OCI-LY1 (cell line): ENCODE results near the gene MLXIP.

Source experiments
- H2AFZ ChIP-seq: fragments of 200-600 bp; sonication (generic), shearing (Covaris generic); 2 replicates; pipeline ENCODE4 v1.6.0; 2014; ENCODE audit warnings: antibody characterized with exemption, mild to moderate bottlenecking, low read length
- H3F3A ChIP-seq: fragments of 200-600 bp; sonication (generic), shearing (Covaris generic); 2 replicates; pipeline ENCODE4 v1.6.0; 2014; ENCODE audit warnings: mild to moderate bottlenecking, antibody characterized with exemption, low read length, moderate library complexity; ENCODE audit not compliant: insufficient read depth
- H3K27ac ChIP-seq: fragments of 200-600 bp; sonication (generic); 2 replicates; pipeline ENCODE4 v1.5.1; 2014; ENCODE audit warnings: low read length, mixed run types, mild to moderate bottlenecking, low read depth; ENCODE audit not compliant: poor library complexity, severe bottlenecking
- H3K27me3 ChIP-seq: fragments of 200-600 bp; sonication (generic); 2 replicates; pipeline ENCODE4 v1.6.0; 2014; ENCODE audit warnings: antibody characterized with exemption, mild to moderate bottlenecking, low read length, moderate library complexity; ENCODE audit not compliant: insufficient read depth
- H3K36me3 ChIP-seq: fragments of 200-600 bp; sonication (generic); 2 replicates; pipeline ENCODE4 v1.6.1; 2014; ENCODE audit warnings: mild to moderate bottlenecking, antibody characterized with exemption, low read length, moderate library complexity, mixed read lengths; ENCODE audit not compliant: insufficient read depth
- H3K4me1 ChIP-seq: fragments of 200-600 bp; sonication (generic); 2 replicates; pipeline ENCODE4 v1.5.1; 2014; ENCODE audit warnings: mild to moderate bottlenecking, low read length, moderate library complexity; ENCODE audit not compliant: insufficient read depth, severe bottlenecking
- H3K4me2 ChIP-seq: fragments of 200-600 bp; sonication (generic), shearing (Covaris generic); 2 replicates; pipeline ENCODE4 v1.6.1; 2014; ENCODE audit warnings: low read length
- H3K4me3 ChIP-seq: fragments of 200-600 bp; sonication (generic); 2 replicates; pipeline ENCODE4 v1.5.1; 2014; ENCODE audit warnings: low read length, low read depth, mild to moderate bottlenecking, mixed read lengths; ENCODE audit not compliant: poor library complexity, severe bottlenecking
- H3K79me2 ChIP-seq: fragments of 200-600 bp; shearing (Covaris generic); 2 replicates; pipeline ENCODE4 v1.6.1; 2016; ENCODE audit warnings: mixed run types, low read length, mixed read lengths; ENCODE audit not compliant: insufficient read depth
- H3K9ac ChIP-seq: fragments of 200-600 bp; sonication (generic), shearing (Covaris generic); 2 replicates; pipeline ENCODE4 v1.6.1; 2014; ENCODE audit warnings: mild to moderate bottlenecking, low read length, mixed read lengths
- H3K9me2 ChIP-seq: fragments of 200-600 bp; sonication (generic), shearing (Covaris generic); 2 replicates; pipeline ENCODE4 v1.6.1; 2014; ENCODE audit warnings: low read depth, mild to moderate bottlenecking, low read length, mixed read lengths
- H3K9me3 ChIP-seq: fragments of 200-600 bp; shearing (Covaris generic); 2 replicates; pipeline ENCODE4 v1.6.1; 2014; ENCODE audit warnings: low read length, mixed read lengths
- H4K20me1 ChIP-seq: fragments of 200-600 bp; sonication (generic), shearing (Covaris generic); 2 replicates; pipeline ENCODE4 v1.6.0; 2016; ENCODE audit warnings: mild to moderate bottlenecking, low read length; ENCODE audit not compliant: insufficient read depth
- EZH2 ChIP-seq: fragments of 200-600 bp; sonication (generic), shearing (Covaris generic); IDR thresholded peaks from 2 replicates; pipeline ENCODE4 v1.8.0; 2017; ENCODE audit warnings: borderline replicate concordance, mixed run types, mild to moderate bottlenecking, antibody characterized with exemption, low read length, moderate library complexity, mixed read lengths
- TF ChIP-seq, protein P1 (sequence below): fragments of 200-600 bp; sonication (generic), shearing (Covaris generic); IDR thresholded peaks from 2 replicates; pipeline ENCODE4 v1.5.1; 2017; ENCODE audit warnings: mild to moderate bottlenecking, antibody characterized with exemption, low read length, moderate library complexity, mixed read lengths

Gene MLXIP

DNA sequence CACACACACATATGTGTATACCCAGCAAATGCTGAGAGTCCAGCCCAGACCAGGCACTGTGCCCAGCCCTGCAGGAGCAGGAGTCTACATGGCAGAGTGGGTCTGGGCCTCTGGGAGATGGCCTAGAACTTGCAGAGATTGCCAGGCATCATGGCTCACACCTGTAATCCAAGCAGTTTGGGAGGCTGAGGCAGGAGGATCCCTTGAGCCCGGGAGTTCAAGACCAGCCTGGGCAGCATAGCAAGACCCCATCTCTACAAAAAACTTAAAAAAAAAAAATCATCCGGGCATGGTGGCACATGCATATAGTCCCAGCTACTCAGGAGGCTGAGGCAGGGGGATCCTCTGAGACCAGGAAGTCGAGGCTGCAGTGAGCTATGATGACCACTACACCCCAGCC lies 20.8 kb upstream of the MLXIP start:
- Histone ChIP-seq H3K36me3 (peaks cover 72% of the 10 kb centered on the region), H3K4me1 (peaks cover 2% of the 10 kb centered on the region), H4K20me1 (no peaks in the 10 kb centered on the region), H3K4me2 (no peak overlapping the region), H3K4me3 (no peak overlapping the region), H3K9ac (no peak overlapping the region), H2AFZ (no peak overlapping the region), H3K27ac (no peak overlapping the region), H3K79me2 (no peaks in the 10 kb centered on the region), H3F3A (0 out of 2 replicates have a peak, but pooled peaks cover 6% of the 10 kb centered on the region), H3K9me3 (no peaks in the 10 kb centered on the region), H3K9me2 (no peaks in the 10 kb centered on the region), H3K27me3 (no peaks in the 10 kb centered on the region)
- TF ChIP-seq, protein P1, sequence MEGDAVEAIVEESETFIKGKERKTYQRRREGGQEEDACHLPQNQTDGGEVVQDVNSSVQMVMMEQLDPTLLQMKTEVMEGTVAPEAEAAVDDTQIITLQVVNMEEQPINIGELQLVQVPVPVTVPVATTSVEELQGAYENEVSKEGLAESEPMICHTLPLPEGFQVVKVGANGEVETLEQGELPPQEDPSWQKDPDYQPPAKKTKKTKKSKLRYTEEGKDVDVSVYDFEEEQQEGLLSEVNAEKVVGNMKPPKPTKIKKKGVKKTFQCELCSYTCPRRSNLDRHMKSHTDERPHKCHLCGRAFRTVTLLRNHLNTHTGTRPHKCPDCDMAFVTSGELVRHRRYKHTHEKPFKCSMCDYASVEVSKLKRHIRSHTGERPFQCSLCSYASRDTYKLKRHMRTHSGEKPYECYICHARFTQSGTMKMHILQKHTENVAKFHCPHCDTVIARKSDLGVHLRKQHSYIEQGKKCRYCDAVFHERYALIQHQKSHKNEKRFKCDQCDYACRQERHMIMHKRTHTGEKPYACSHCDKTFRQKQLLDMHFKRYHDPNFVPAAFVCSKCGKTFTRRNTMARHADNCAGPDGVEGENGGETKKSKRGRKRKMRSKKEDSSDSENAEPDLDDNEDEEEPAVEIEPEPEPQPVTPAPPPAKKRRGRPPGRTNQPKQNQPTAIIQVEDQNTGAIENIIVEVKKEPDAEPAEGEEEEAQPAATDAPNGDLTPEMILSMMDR = no peak
- no peak for TF ChIP-seq EZH2

DNA sequence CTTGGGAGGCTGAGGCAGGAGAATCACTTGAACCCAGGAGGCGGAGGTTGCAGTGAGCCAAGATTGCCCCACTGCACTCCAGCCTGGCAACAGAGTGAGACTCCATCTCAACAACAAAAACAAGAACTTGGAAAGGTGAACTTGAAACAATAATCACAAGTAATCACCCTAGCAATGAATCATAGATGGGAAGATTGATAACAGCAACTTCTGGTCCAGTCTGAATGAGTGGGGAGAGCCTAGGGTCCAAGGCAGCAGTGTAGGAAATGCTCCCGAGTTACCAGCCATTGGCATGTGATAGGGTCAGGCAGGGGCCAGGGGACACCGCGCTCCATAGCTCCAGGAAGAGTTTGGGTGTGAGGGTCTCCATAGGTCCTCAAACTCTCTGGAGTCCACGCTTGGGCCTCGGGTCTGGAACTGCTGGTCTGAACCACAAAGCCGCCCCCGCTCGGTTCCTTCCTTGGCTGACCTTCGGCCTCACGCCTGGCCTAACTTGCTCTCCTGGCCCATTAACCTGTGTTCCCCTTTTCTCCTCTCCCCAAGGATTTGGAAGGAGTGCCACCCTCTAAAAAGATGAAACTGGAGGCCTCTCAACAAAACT lies 19.9 kb upstream of the MLXIP start:
- H2AFZ ChIP-seq = no peak overlapping the region
- H3K9me3 ChIP-seq = no peaks in the 10 kb centered on the region
- no peaks in the 10 kb centered on the region for H3K9me2 ChIP-seq
- H3K27me3 ChIP-seq = no peaks in the 10 kb centered on the region
- no peak overlapping the region for H3K27ac ChIP-seq
- no peaks in the 10 kb centered on the region for H3K79me2 ChIP-seq
- 0 out of 2 replicates have a peak, but pooled peaks cover 8% of the 10 kb centered on the region for H3F3A ChIP-seq
- TF ChIP-seq, protein P1 = no peak
- TF ChIP-seq EZH2 = no peak
- no peak overlapping the region for H3K9ac ChIP-seq
- peaks cover 10% of the 10 kb centered on the region for H3K4me1 ChIP-seq
- peaks cover 72% of the 10 kb centered on the region for H3K36me3 ChIP-seq
- no peaks in the 10 kb centered on the region for H4K20me1 ChIP-seq
- H3K4me2 ChIP-seq = no peak overlapping the region
- H3K4me3 ChIP-seq = no peak overlapping the region

DNA sequence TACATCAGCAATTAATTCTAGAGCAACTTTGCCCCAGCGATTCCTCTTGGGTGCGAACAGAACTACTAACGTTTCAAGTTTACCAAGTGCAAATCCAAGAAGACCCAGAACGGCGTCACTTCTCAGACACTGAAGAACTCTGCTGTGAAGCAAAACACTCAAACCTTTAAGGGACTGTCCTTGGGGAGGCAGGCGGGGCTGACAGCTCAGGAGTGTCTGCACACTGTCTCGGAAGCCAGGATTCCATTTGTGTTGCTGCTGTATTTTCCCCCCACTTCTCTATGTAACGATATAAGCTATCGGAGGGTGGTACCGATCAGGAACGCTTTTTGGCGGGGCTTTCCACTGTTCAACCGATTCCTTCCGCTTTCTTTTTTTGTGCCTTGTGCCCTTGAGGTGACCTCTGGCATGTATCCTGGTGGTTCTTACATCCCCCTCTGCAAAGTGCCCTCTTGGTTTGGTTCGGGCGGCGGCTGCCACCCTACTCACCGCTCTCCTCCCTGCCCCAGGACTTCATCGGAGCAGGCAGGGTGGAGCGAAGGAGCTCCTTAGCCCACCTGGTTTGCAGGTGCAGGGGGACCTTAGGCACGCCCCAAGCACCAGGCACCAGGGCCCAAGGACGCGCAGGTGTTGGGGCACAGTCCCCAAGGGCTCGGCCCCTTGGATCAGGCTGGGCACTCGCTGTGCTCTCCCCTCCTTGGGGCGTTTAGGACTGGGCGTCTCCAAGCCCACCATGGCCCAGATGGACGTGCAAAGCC lies 19.2 kb upstream of the MLXIP start:
- H3K4me1 ChIP-seq = peaks cover 17% of the 10 kb centered on the region
- H3K9me3 ChIP-seq = no peaks in the 10 kb centered on the region
- H3K9me2 ChIP-seq = no peaks in the 10 kb centered on the region
- no peak for TF ChIP-seq EZH2
- TF ChIP-seq, protein P1 = no peak
- no peak overlapping the region for H3K9ac ChIP-seq
- H3K4me2 ChIP-seq = no peak overlapping the region
- no peak overlapping the region for H2AFZ ChIP-seq
- H3K36me3 ChIP-seq = peaks cover 72% of the 10 kb centered on the region
- no peaks in the 10 kb centered on the region for H4K20me1 ChIP-seq
- H3F3A ChIP-seq = 0 out of 2 replicates have a peak, but pooled peaks cover 8% of the 10 kb centered on the region
- no peaks in the 10 kb centered on the region for H3K79me2 ChIP-seq
- no peak overlapping the region for H3K4me3 ChIP-seq
- no peaks in the 10 kb centered on the region for H3K27me3 ChIP-seq
- no peak overlapping the region for H3K27ac ChIP-seq
